ENCODE data around the gene PRR7. TPM values are rescaled to one million over a fixed set of nuclear protein-coding genes. Genes with fewer than 3 reads are reported as not detected.
"Not testable (repeated sequence)": the region's sequence is repeated elsewhere in the genome, so short reads cannot be mapped to it uniquely, and the experiment has no call there.

The PRR7 gene
- total RNA-seq, 4 donors from 2014 or later, result 1.4 to 4.7 (median 4.2) TPM

DNA sequence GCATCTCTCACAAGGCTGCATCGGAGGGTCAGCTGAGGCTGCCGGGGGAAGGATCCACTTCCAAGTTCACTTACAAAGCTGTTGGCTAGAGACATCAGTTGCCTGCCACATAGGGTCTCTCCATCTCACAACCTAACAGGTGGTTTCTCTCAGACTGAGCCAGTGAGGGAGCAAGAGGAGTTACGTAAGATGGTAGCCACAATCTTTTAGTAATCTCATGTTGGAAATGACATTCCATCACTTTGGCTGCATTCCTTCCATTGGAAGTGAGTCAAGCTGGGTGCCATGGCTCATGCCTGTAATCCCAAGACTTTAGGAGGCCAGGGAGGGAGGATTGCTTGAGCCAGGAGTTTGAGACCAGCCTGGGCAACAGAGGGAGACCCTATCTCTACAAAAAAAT lies 27.6 kb upstream of the PRR7 start:
- Histone ChIP-seq H3K4me3 (replicated peaks in 1 of 3) (no peak overlapping the region), H3K4me1 (no peaks in the 10 kb centered on the region), H3K27ac (no peak overlapping the region), H3K36me3 (no peaks in the 10 kb centered on the region), H3K9me3 (no peaks in the 10 kb centered on the region), H3K27me3 (no peaks in the 10 kb centered on the region)
- DNase-seq, result no peak
- 84 to 97% methylated on average over 3 of the region's 3 CpGs for WGBS, 2 donors
- TF ChIP-seq, protein P1, sequence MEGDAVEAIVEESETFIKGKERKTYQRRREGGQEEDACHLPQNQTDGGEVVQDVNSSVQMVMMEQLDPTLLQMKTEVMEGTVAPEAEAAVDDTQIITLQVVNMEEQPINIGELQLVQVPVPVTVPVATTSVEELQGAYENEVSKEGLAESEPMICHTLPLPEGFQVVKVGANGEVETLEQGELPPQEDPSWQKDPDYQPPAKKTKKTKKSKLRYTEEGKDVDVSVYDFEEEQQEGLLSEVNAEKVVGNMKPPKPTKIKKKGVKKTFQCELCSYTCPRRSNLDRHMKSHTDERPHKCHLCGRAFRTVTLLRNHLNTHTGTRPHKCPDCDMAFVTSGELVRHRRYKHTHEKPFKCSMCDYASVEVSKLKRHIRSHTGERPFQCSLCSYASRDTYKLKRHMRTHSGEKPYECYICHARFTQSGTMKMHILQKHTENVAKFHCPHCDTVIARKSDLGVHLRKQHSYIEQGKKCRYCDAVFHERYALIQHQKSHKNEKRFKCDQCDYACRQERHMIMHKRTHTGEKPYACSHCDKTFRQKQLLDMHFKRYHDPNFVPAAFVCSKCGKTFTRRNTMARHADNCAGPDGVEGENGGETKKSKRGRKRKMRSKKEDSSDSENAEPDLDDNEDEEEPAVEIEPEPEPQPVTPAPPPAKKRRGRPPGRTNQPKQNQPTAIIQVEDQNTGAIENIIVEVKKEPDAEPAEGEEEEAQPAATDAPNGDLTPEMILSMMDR (IDR thresholded peaks at IDR 0.05), result no peak
- no peak for TF ChIP-seq POLR2A (IDR thresholded peaks at IDR 0.05)
- intact Hi-C loops (cut with DNase I), result no loop called here

DNA sequence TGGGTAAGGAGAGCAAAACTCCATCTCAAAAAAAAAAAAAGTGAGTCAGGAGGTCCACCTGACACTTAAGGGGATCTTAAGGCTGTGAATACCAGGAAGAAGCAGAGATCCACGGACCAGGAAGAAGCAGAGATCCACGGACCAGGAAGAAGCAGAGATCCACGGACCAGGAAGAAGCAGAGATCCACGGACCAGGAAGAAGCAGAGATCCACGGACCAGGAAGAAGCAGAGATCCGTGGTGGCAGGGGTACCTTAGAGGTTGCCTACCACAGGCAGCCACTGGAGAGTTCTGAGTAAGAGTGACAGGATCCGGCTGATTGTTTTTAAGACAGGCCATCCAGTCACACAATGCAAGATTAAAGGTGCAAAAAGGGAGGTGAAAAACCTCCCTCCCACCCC lies 26.1 kb upstream of the PRR7 start:
- intact Hi-C loops (cut with DNase I); H3K9me3 ChIP-seq; H3K27ac ChIP-seq; H3K27me3 ChIP-seq; H3K4me3 ChIP-seq (replicated peaks in 1 of 3); H3K4me1 ChIP-seq; H3K36me3 ChIP-seq; DNase-seq: not testable (repeated sequence)
- WGBS, 2 donors, result 75 to 78% methylated on average over 7 of the region's 7 CpGs

DNA sequence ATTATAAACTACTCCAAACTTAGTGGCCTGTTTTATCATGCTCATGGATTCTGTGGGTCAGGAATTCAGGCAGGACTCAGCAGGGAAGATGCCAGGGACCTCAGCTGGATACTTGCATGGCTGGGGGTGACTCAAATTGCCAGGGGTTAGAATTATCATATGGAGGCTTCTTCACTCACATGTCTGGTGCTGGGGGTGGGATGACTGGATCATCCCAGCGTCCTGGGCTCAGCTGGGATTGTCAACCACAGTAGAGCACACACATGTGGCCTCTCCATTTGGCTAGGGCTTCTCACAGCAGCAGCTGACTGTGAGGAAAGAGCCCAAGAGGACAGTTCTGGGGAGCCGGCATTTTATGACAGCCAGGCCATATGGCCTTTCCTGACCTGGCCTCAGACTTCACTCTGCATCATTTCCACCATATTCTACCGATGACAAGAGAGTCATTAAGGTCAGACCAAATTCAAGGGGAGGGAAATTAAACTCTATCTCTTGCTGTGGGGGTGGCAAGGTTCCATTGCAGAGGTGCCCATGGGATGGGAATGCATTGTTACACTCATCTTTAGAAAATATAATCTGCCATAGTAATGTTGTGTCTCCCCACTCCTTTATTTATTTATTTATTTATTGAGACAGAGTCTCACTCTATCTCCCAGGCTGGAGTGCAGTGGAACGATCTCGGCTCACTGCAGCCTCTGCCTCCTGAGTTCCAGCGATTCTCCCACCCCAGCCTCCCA lies 25.4 kb upstream of the PRR7 start:
- WGBS, 2 donors, result 83 to 84% methylated on average over 6 of the region's 6 CpGs
- H3K9me3 ChIP-seq, result no peaks in the 10 kb centered on the region

DNA sequence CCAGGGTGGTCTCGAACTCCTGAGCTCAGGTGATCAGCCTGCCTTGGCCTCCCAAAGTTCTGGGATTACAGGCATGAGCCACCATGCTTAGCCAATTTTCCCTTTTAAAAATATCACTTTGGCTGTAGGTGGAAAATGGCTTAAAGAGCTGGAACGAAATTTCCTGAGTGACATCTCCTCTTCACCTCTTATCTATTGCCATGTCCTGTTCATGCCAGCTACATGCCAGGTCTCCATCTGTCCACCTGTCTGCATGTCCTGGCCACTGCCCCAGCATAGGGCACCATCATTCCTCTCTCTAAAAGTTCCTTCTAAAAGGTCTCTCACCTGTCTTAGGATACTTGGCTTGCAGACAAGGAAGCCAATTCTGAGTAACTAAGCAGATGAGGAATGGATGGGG lies 22.9 kb upstream of the PRR7 start:
- Histone ChIP-seq H3K36me3 (no peaks in the 10 kb centered on the region), H3K27me3 (no peaks in the 10 kb centered on the region), H3K9me3 (no peaks in the 10 kb centered on the region), H3K4me3 (replicated peaks in 1 of 3) (no peak overlapping the region), H3K27ac (no peak overlapping the region), H3K4me1 (peaks cover 13% of the 10 kb centered on the region in 2 donors)
- 89 to 95% methylated on average over 2 of the region's 2 CpGs for WGBS, 2 donors
- intact Hi-C loops (cut with DNase I), result no loop called here
- DNase-seq, result no peak
- TF ChIP-seq, protein P1 (IDR thresholded peaks at IDR 0.05), result no peak
- no peak for TF ChIP-seq POLR2A (IDR thresholded peaks at IDR 0.05)

More for the DNA sequence above, 25.4 kb upstream of the PRR7 start:
- no peaks in the 10 kb centered on the region for H3K4me1 ChIP-seq
- DNase-seq, result no peak
- no peaks in the 10 kb centered on the region for H3K36me3 ChIP-seq
- no peak overlapping the region for H3K4me3 ChIP-seq (replicated peaks in 1 of 3)
- intact Hi-C loops (cut with DNase I), result no loop called here
- TF ChIP-seq POLR2A (IDR thresholded peaks at IDR 0.05), result no peak
- TF ChIP-seq, protein P1 (IDR thresholded peaks at IDR 0.05), result no peak
- no peaks in the 10 kb centered on the region for H3K27me3 ChIP-seq
- H3K27ac ChIP-seq, result no peak overlapping the region

DNA sequence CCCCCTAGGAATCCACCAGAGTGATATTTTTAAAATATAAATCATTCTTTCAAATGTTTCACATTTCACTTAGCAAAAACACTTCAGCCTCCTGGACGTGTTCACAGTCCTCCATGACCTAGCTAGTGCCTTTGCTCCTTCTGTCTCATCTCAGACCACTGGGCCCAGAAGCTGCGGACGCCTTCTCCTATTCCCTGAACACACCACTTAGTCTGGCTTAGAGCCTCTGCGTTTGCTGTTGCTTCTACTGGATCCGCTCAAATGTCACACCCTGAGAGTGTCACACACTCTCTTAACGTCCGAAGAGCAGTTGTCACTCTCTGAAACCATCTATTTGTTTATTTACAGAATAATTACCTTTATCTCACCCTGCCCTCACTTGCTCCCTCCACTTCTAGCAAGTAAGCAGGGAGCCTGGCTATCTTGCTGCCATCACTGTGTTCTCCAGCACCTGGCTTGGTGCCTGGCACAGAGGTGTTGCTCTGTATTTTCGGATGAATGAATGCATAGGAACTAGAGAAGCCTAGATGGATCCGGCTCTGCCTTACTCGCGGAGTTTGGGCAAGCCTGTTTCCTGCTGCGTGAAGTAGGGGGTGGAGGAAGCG lies 21.3 kb upstream of the PRR7 start:
- Histone ChIP-seq H3K4me1 (peaks cover 13% of the 10 kb centered on the region in 2 donors), H3K27ac (peak overlapping the region; percentile 64 to 92 (median 90)), H3K36me3 (no peaks in the 10 kb centered on the region), H3K9me3 (no peaks in the 10 kb centered on the region), H3K27me3 (no peaks in the 10 kb centered on the region), H3K4me3 (replicated peaks in 1 of 3) (peak overlapping the region in 2 of 3 donors; percentile 2 to 42)
- no peak for TF ChIP-seq POLR2A (IDR thresholded peaks at IDR 0.05)
- TF ChIP-seq, protein P1 (IDR thresholded peaks at IDR 0.05), result no peak
- WGBS, 2 donors, result 47 to 48% methylated on average over 13 of the region's 13 CpGs
- peak; percentile 49 to 50 for DNase-seq
- intact Hi-C loops (cut with DNase I), result no loop called here

Measured in thyroid gland (tissue), 4 donors.